GM21528 (cell line): ENCODE measurements around the gene USP9X.
"Not testable (repeated sequence)": the region's sequence is repeated elsewhere in the genome, so short reads cannot be mapped to it uniquely, and the experiment has no call there.

ENCODE experiments used
- ATAC-seq: cut with Tn5 transposase; IDR thresholded peaks from one replicate; pipeline ENCODE4 v1.9.1; 2021; ENCODE audit warnings: mild to moderate bottlenecking, moderate library complexity; ENCODE audit not compliant: unreplicated experiment, low FRiP score

USP9X gene

GRCh38 chrX:41265615-41266014, 180.4 kb downstream of the USP9X start:
- ATAC-seq: no peak

- no peak for ATAC-seq
Observed at GRCh38 chrX:41273638-41274037, 188.4 kb downstream of the USP9X start.

- ATAC-seq: no peak
Observed at GRCh38 chrX:41275661-41276609, 190.7 kb downstream of the USP9X start.

- no peak for ATAC-seq
Observed at GRCh38 chrX:41276661-41277506, 191.6 kb downstream of the USP9X start.

- not testable (repeated sequence) for ATAC-seq
Observed at GRCh38 chrX:41282307-41282706, 197.1 kb downstream of the USP9X start.

- not testable (repeated sequence) for ATAC-seq
Observed at GRCh38 chrX:41285928-41286327, 200.7 kb downstream of the USP9X start.
